ENCODE measurements around the gene LRRC28. TPM values are rescaled to one million over a fixed set of nuclear protein-coding genes. Genes with fewer than 3 reads are reported as not detected.

The LRRC28 gene
- total RNA-seq, 2 experiments from 2014 or later, result 19.5 to 19.6 TPM

- DNase-seq, result no peak
- H3K27me3 Mint-ChIP-seq, result no peaks in the 10 kb centered on the region
- H3K9me3 Mint-ChIP-seq, result no peaks in the 10 kb centered on the region
- no peak overlapping the region for H3K27ac Mint-ChIP-seq
- no peaks in the 10 kb centered on the region for H3K36me3 Mint-ChIP-seq (ENCODE audit: low read depth)
- ChIA-PET POLR2A (no interaction called here), CTCF (interaction anchor here (0.9 to 1.9 kb wide), 4 partner anchors 12 to 293 kb away, joined by 3 to 5 read pairs (median 3); no protein-coding TSS in a partner anchor)
- no peak overlapping the region for H3K4me3 Mint-ChIP-seq
- H3K4me1 Mint-ChIP-seq, result peaks cover 15% of the 10 kb centered on the region
Measured at GRCh38 chr15:99411234-99411633, 160.0 kb downstream of the LRRC28 start.

- CTCF ChIA-PET, result no interaction called here
- H3K36me3 Mint-ChIP-seq (ENCODE audit: low read depth), result no peaks in the 10 kb centered on the region
Measured at GRCh38 chr15:99412082-99412481, 160.8 kb downstream of the LRRC28 start.

GRCh38 chr15:99412626-99413025, 161.3 kb downstream of the LRRC28 start:
- ChIA-PET CTCF (no interaction called here), POLR2A (no interaction called here)
- Mint-ChIP-seq H3K27me3 (no peaks in the 10 kb centered on the region), H3K4me1 (peaks cover 13% of the 10 kb centered on the region), H3K4me3 (no peak overlapping the region), H3K36me3 (ENCODE audit: low read depth) (no peaks in the 10 kb centered on the region), H3K27ac (no peak overlapping the region), H3K9me3 (no peaks in the 10 kb centered on the region)
- DNase-seq, result no peak

More at GRCh38 chr15:99412082-99412481, 160.8 kb downstream of the LRRC28 start:
- H3K9me3 Mint-ChIP-seq, result no peaks in the 10 kb centered on the region
- no peak overlapping the region for H3K4me3 Mint-ChIP-seq
- no peaks in the 10 kb centered on the region for H3K27me3 Mint-ChIP-seq
- POLR2A ChIA-PET, result no interaction called here
- H3K4me1 Mint-ChIP-seq, result peaks cover 15% of the 10 kb centered on the region
- no peak overlapping the region for H3K27ac Mint-ChIP-seq
- no peak for DNase-seq

GRCh38 chr15:99413955-99414754, 162.9 kb downstream of the LRRC28 start:
- Mint-ChIP-seq H3K36me3 (ENCODE audit: low read depth) (no peaks in the 10 kb centered on the region), H3K27ac (no peak overlapping the region), H3K4me3 (no peak overlapping the region), H3K9me3 (peaks cover 3% of the 10 kb centered on the region), H3K27me3 (no peaks in the 10 kb centered on the region), H3K4me1 (peaks cover under 1% of the 10 kb centered on the region)
- POLR2A ChIA-PET, result no interaction called here
- CTCF ChIA-PET, result no interaction called here
- no peak for DNase-seq

- Mint-ChIP-seq H3K27me3 (no peaks in the 10 kb centered on the region), H3K4me3 (no peak overlapping the region), H3K9me3 (peaks cover 3% of the 10 kb centered on the region), H3K4me1 (no peaks in the 10 kb centered on the region), H3K36me3 (ENCODE audit: low read depth) (no peaks in the 10 kb centered on the region), H3K27ac (no peak overlapping the region)
- ChIA-PET CTCF (no interaction called here), POLR2A (interaction anchor here (0.6 kb wide), 1 partner anchor 56 kb away, joined by 3 read pairs; no protein-coding TSS in a partner anchor)
- DNase-seq, result no peak
Measured at GRCh38 chr15:99414755-99415731, 163.8 kb downstream of the LRRC28 start.

- Mint-ChIP-seq H3K9me3 (peaks cover 3% of the 10 kb centered on the region), H3K4me1 (peaks cover 12% of the 10 kb centered on the region), H3K27ac (no peak overlapping the region), H3K27me3 (peaks cover 9% of the 10 kb centered on the region), H3K36me3 (ENCODE audit: low read depth) (peaks cover 10% of the 10 kb centered on the region), H3K4me3 (no peak overlapping the region)
- POLR2A ChIA-PET, result no interaction called here
- CTCF ChIA-PET, result no interaction called here
- DNase-seq, result no peak
Measured at GRCh38 chr15:99416191-99417188, 165.2 kb downstream of the LRRC28 start.

- peak overlapping the region; percentile 35 for H3K4me3 Mint-ChIP-seq
- POLR2A ChIA-PET, result interaction anchor here (1.1 to 1.7 kb wide), 5 partner anchors 14 to 312 kb away, joined by 3 to 6 read pairs (median 5); partner anchors contain the start of gene LYSMD4
Measured at GRCh38 chr15:99421172-99421656, 169.9 kb downstream of the LRRC28 start.

GRCh38 chr15:99421758-99422157, 170.5 kb downstream of the LRRC28 start:
- Mint-ChIP-seq H3K9me3 (peaks cover 3% of the 10 kb centered on the region), H3K27me3 (peaks cover 9% of the 10 kb centered on the region), H3K27ac (peak overlapping the region; percentile 78), H3K36me3 (ENCODE audit: low read depth) (peaks cover 15% of the 10 kb centered on the region), H3K4me3 (peak overlapping the region; percentile 35), H3K4me1 (peaks cover 54% of the 10 kb centered on the region)
- DNase-seq, result no peak
- CTCF ChIA-PET, result interaction anchor here (0.7 to 1.5 kb wide), 4 partner anchors 8 to 283 kb away, joined by 3 to 6 read pairs (median 4); no protein-coding TSS in a partner anchor
- POLR2A ChIA-PET, result interaction anchor here (1.1 to 1.7 kb wide), 5 partner anchors 14 to 312 kb away, joined by 3 to 6 read pairs (median 5); partner anchors contain the start of gene LYSMD4

More at GRCh38 chr15:99421172-99421656, 169.9 kb downstream of the LRRC28 start:
- CTCF ChIA-PET, result interaction anchor here (1.0 to 1.5 kb wide), 3 partner anchors 9 to 283 kb away, joined by 3 to 6 read pairs (median 5); no protein-coding TSS in a partner anchor
- peak; percentile 72 for DNase-seq
- peak overlapping the region; percentile 78 for H3K27ac Mint-ChIP-seq
- H3K36me3 Mint-ChIP-seq (ENCODE audit: low read depth), result peaks cover 15% of the 10 kb centered on the region
- H3K4me1 Mint-ChIP-seq, result peaks cover 51% of the 10 kb centered on the region
- peaks cover 9% of the 10 kb centered on the region for H3K27me3 Mint-ChIP-seq
- H3K9me3 Mint-ChIP-seq, result peaks cover 3% of the 10 kb centered on the region

- Mint-ChIP-seq H3K36me3 (ENCODE audit: low read depth) (peaks cover 15% of the 10 kb centered on the region), H3K9me3 (peaks cover 3% of the 10 kb centered on the region), H3K4me3 (no peak overlapping the region), H3K27ac (no peak overlapping the region), H3K4me1 (peaks cover 56% of the 10 kb centered on the region), H3K27me3 (peaks cover 9% of the 10 kb centered on the region)
- ChIA-PET POLR2A (interaction anchor here (1.1 kb wide), 1 partner anchor 310 kb away, joined by 3 read pairs; no protein-coding TSS in a partner anchor), CTCF (interaction anchor here (0.7 to 1.3 kb wide), 2 partner anchors 13 to 60 kb away, joined by 3 read pairs; no protein-coding TSS in a partner anchor)
- DNase-seq, result no peak
Measured at GRCh38 chr15:99423186-99424130, 172.2 kb downstream of the LRRC28 start.

GRCh38 chr15:99424131-99424571, 172.9 kb downstream of the LRRC28 start:
- H3K27ac Mint-ChIP-seq, result peak overlapping the region; percentile 90
- H3K9me3 Mint-ChIP-seq, result no peaks in the 10 kb centered on the region
- H3K4me3 Mint-ChIP-seq, result no peak overlapping the region
- no peak for DNase-seq
- H3K36me3 Mint-ChIP-seq (ENCODE audit: low read depth), result peaks cover 15% of the 10 kb centered on the region
- H3K4me1 Mint-ChIP-seq, result peaks cover 56% of the 10 kb centered on the region
- peaks cover 9% of the 10 kb centered on the region for H3K27me3 Mint-ChIP-seq
- ChIA-PET POLR2A (interaction anchor here (1.1 to 1.3 kb wide), 2 partner anchors 27 to 310 kb away, joined by 3 read pairs; no protein-coding TSS in a partner anchor), CTCF (interaction anchor here (1.0 to 1.3 kb wide), 2 partner anchors 61 to 280 kb away, joined by 3 to 4 read pairs; no protein-coding TSS in a partner anchor)
